DMS 273 treated with DMSO at 0.1 percent for 48 hours (cell line): ENCODE data around the gene ARMH1.
"Not testable (repeated sequence)": the region's sequence is repeated elsewhere in the genome, so short reads cannot be mapped to it uniquely, and the experiment has no call there.

Experiments
- DNase-seq: peaks from one replicate; lab custom pipeline; 2025; lab: John Stamatoyannopoulos, UW

ARMH1 gene

DNA sequence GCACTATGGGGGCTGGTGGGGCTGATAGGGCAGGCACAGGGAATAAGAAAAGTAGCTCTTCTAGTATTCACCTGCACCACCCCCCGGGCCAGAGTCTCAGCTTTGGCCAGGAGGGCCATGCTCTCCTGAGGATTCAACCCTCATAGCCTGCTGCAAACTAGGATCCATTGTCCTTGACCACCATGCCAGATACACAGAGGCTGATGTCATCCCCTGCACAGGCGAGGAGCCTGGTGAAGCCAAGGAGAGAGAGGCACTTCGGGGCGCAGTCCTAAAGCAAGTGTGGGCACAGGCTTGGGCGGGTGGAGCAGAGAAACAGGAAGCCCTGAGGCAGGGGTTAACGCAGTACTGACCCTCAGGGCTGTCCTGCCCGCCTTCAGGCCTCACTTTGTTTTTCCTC lies 29.7 kb upstream of the ARMH1 start:
- DNase-seq: no peak

DNA sequence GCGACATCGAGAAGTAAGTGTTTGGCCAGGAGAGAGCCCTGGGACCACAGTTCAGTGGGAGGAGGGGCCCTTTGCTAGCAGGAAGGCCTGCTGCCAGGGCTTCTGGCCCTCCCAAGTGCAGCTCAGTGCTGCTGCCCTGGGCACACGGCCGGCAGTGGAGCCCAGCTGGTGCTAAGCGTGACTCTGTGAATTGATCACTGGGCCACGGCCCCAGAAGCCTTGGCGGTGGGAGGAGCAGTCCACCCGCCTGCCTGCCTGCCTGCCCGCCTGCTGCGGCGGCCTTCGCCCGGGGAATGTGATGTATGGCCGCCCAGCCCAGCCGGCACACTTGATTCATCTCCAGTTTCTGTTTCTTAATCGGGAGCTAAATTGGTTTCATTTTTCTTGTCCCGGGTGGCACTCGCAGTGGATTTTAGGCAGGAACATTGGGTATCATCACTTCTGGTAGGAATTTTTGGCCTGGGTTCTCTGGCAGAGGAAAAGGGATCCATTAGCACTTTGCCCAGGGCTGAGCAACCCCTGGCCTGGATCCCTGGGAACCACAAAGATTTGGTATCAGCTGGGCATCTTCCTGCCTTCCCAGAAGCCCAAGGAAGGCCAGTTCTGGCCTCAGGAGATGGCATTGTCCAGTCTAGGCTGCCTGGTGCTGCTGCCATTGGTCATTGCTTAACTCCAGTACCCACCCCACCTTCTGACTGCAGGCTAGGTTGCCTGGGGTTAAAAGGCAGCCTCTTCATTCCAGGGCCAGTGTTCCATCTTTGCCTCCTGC lies 28.9 kb upstream of the ARMH1 start:
- DNase-seq: no peak

DNA sequence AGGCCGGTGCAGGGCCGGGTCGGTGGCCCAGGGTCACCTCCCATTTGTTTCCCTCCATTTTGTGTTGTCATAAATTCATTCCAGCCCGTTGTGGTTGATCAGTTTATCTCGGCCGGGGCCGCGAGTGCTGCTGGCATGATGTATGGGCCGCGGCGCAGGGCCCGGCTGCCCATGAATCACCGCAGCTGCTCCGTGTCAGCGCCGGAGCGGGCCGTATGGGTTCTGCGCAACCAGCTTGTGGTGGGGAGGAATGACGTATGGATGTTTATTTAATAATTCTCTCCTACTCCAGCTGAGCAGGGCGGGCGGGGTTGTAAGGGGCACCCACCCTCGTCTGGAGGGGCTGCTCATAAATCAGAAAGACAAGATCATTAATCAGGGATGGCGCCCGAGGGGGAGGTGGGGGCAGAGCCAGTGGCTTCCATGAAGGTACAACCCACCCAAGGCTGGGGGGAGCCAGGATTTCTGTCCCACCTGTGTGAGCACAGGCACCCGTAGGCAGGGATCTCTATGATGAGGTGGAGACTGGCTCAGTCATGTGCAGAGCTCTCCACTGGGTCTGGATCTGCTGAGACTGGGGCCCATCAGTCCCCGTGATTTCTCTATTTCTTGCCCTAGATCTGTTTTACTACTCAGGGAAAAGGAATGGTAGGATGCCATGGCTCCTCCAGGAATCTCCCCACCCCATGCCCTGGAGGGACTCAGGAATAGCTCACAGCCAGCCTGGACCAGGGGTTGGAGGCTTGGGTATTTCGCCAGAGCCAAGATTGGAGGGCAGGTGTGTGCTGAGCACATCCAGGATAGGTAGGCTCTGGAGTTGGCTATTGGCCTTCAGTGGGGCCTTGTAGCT lies 28.0 kb upstream of the ARMH1 start:
- DNase-seq: no peak

DNA sequence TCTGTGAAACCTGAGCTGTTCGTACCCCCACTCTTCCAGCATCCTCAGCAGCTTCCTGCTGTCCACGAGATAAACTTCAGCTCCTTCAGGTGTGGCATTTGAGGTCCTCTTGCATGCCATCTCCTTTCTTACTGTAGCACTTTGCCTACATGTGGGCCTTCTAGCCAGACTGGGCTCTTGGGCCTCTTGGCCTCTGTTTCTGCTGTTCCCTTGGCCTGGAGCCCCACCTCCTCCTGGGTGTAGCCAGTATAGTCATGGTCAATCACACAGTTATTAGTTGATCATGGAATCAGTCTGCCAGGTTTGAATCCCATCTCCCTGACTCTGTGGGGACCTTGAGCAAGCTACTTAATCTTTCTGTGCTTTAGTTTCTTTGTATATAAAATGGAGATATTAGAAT lies 26.6 kb upstream of the ARMH1 start:
- DNase-seq: no peak

DNA sequence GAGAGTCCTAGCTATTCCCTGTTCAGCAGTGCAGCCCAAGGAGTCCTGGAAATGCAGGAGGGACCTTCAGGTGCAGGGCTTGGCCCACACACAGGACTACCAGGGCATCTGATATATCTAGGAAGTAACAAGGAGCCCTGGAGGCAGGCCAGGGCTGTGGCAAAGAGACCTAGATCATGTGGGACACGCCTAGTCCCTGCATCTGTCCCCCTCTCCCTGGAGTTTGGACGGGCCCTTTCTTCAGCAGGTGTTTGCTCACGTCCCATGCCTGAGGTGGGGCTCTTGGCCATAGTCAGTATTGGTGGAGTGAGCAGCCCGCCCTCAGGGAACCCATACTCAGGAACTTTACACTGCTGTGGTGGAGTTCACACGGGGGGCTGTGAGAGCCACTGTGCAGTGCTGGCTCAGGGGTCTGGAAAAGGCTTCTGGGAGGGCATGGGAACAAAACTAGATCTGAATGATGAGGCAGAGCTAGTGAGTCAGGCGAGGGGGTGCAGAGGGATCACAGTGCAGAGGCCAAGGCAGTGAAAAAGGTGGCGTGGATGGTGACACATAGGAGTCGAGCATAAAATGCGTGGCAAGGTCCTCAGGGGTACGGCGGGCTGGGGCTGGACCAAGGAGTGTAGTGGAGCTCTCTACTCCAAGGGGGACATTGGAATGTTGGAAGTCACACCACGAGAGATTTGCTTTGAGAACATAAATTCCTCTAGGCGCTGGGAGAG lies 25.8 kb upstream of the ARMH1 start:
- DNase-seq: no peak

DNA sequence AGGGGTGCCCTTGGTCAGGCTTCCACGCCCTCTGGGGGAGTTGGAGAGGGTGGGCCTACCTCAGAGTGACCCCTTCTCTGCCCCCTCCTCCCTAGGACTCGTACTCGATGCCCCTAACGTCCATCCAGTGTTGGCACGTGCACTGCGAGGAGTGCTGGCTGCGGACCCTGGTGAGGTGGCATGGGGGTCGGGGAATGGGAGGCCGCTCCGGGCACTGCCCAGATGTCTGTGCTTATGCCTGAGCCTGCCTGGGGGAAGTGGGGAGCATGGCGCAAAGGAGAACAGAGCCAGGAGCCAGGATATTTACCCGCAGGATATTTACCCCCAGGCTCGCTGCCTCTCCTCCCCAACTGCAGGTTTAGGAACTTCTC lies 24.7 kb upstream of the ARMH1 start:
- no peak for DNase-seq

GRCh38 chr1:44650159-44650831 lies 24.2 kb upstream of the ARMH1 start:
- DNase-seq: no peak

- DNase-seq: no peak
Observed at GRCh38 chr1:44651069-44651468, 23.4 kb upstream of the ARMH1 start.

- DNase-seq: no peak
Observed at GRCh38 chr1:44652445-44653106, 21.9 kb upstream of the ARMH1 start.

DNA sequence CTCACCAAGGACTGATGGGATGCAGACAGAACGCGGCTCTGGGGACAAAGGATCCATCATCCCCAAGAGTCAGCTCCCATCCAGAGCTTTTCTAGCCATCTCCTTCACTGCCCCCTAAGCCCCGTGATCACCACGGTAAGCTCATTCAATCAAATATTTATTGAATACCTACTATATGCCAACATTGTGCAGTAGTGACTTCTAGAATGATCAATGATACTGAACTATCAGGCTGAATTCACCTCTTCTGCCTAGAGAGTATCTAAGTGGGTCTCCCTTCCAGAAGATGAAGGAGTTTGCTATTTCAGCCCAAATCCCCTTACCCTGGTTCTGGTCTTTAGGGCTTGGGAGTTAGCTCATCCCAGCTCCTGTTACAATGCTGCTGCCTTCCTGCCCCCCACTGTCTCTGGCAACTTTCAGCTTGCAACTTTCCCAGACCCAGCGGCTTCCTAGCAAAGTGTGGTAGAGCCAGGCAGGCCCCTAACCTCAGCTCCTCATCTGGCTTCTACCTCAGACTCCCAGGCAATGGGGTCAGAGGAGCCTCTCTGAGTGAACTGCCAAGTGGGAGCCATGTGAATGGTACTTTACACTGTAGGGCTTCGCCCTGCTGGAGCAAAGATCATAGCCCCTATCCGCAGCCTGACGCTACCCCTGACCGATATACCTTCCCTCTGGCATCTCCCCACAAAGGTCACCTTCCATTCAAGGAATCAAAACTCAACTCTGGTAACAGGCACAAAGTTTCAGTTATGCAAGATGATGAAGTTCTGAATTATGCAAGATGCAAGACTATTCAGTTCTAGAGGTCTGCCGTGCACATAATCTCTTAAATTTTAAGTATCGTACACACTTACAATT lies 21.2 kb upstream of the ARMH1 start:
- DNase-seq: no peak

- DNase-seq: no peak
Observed at GRCh38 chr1:44654621-44655187, 19.8 kb upstream of the ARMH1 start.

- DNase-seq: no peak
Observed at GRCh38 chr1:44655609-44656008, 18.9 kb upstream of the ARMH1 start.

GRCh38 chr1:44659566-44659965 lies 14.9 kb upstream of the ARMH1 start:
- DNase-seq: no peak

GRCh38 chr1:44660176-44660575 lies 14.3 kb upstream of the ARMH1 start:
- peak; percentile 70 for DNase-seq

DNA sequence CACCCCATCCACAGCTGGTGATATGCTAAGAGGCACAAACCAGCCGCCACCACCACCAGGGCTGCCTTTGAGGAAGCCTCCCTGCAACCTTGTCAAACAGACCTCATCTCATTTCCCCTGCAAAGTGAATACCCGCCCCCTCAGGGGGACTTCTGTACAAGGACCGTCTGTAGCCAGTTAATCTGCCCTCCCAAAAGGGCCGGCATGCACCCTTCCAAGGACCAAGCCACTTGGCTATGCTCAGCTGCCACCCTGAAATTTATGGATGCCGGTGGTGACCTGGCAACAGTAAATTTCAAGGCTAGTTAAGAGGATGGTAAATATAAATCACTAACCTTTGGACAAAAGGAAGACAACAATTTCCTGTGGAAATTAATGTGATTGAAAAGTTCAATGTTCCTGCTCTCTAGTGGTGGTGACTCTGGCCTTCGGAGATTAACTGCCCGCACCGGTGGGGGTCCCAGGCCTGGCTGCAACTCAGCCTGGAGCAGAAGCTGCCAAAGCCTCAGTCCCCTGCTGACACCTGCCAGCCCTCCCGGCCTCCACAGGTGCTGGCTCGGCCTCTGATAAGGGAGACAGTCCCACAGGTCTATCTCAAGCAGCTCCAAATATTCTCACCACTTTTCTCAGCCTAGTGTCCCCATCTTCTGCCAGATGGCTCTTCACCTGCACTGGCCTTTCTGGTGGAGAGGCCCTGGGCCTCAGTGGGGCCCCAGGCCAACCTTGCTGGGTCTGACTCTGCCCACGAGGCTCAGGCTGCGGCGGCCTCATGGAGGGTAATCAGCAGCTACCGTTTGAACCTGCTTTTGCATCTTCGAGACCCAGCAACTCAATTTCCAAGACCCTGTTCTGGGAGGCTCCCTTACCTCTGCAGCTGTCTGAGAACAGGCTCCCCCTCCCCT lies 12.5 kb upstream of the ARMH1 start:
- DNase-seq: peak; percentile 71

- no peak for DNase-seq
Observed at GRCh38 chr1:44662683-44663030, 11.9 kb upstream of the ARMH1 start.

GRCh38 chr1:44663417-44663816 lies 11.1 kb upstream of the ARMH1 start:
- DNase-seq: no peak

DNA sequence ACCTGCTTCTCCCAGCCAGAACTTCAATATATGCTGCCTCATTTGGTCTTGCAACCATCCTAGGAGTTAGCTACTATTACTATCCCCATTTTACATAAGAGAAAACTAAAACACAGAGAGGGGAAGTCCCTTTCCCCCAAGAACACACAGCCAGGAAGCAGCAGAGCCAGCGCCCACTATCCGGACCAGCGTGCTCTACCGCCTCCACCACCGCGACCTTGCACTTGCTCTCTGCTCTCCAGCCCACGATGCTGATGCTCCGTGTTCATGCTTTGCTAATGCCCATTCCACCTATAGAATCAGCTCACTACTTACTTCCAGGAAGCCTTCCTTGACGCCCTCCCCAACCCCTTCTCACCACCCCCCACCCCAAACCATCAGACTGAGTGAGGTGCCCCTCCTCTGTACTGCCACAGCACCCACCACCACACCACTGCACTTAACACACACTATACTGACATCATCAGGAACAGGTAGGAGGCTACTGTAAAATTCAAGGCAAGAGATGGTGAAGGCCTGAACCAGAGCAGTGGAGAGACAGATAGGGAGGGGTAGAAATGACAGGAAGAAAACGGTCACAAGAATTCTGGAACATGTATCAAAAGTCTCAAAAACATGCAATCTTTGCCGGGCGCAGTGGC lies 9.7 kb upstream of the ARMH1 start:
- DNase-seq: no peak

GRCh38 chr1:44666719-44667118 lies 7.8 kb upstream of the ARMH1 start:
- DNase-seq: not testable (repeated sequence)
